HG03469 (cell line): ENCODE results near the gene TNFRSF11A.

ENCODE experiments used
- ATAC-seq: cut with Tn5 transposase; IDR thresholded peaks from one replicate; pipeline ENCODE4 v1.9.1; 2021; ENCODE audit warnings: mild to moderate bottlenecking, moderate library complexity, moderate number of reproducible peaks; ENCODE audit not compliant: unreplicated experiment

The TNFRSF11A gene

DNA sequence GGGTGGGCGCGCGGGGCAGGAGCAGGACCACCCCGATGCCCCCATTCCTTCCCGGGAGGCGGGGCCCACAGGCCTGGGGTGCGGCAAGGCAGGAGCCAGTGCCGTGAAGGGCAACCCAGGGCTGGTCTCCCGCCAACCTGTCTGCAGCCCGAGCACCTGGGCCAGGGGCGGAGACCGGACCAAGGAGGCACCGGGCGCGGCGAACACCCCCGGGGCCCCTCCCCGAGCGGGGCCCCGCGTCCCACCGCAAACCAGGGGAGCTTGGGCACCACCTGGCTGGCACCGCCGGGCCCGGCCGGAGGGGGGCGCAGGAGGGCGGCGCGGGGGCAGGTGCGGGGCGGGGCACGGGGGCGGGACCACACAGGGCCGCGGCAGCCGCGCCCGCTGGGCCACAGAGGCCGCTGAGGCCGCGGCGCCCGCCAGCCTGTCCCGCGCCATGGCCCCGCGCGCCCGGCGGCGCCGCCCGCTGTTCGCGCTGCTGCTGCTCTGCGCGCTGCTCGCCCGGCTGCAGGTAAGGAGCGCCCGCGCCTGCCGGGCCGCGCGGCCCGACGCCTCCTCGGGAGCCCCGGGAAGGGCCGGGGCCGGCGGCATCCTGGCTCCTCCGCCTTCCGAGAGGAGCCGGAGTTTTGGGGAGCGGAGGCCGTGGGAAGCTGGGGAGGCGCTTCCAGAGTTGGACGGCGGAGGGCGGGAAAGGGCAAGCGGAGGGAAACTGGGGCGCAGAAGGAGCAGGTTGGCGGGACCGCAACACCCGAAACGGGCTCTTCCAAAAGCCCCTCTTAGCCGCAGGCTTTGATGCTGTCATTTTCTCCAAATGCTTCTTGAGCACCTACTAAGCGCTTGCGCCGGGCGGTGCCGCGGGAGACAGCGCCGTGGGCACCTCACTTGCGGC is at the start of gene TNFRSF11A:
TNFRSF11A (plus strand) TSS at position 394 of the 889 bp plus-strand sequence; CDS start at position 437, 43 bp downstream.
- ATAC-seq, result peak; percentile 48

DNA sequence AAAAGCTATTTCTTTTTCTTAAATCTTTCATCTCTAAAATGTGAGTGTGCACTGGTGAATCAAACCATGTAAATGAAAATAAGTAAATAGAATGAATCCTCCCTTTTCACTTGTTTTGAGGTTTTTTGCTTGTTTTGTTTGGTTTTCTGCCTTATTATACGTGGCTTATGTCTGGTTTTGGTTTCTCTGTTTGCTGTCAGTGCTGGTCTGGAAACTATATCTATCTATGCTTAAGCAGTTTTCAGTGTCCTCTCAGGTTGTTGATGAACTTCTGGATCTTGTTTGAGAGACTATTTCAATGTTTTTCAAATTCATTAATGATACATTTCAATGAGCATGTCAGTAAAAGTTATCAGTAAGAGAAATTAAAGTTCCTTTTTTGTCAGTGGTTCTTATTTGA is 48.1 kb upstream of the TNFRSF11A start:
- ATAC-seq, result no peak

- ATAC-seq, result no peak
These were observed 45.5 kb upstream of the TNFRSF11A start for GRCh38 chr18:62279561-62279960.

DNA sequence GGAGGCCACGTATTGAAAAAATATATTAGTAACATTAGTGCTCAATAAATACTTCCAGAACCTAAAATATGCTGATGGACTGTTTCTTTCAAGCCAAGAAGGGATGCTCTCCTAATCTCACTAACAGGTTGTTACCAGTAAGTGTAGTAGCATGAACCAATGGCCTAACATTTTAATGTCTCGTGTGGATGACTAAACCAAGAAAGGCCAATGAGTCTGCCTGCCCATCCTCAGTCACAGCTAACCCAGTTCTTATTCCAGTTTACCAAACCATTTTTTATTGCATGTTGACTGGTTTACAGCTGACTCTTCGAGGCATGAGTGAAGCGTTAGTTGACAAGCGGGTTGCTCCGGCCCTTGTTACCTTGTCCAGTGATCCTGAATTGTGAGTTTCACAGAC is 45.1 kb upstream of the TNFRSF11A start:
- no peak for ATAC-seq

GRCh38 chr18:62280786-62281185 is 44.3 kb upstream of the TNFRSF11A start:
- ATAC-seq, result no peak

- ATAC-seq, result no peak
These were observed 43.4 kb upstream of the TNFRSF11A start for GRCh38 chr18:62281684-62282083.

DNA sequence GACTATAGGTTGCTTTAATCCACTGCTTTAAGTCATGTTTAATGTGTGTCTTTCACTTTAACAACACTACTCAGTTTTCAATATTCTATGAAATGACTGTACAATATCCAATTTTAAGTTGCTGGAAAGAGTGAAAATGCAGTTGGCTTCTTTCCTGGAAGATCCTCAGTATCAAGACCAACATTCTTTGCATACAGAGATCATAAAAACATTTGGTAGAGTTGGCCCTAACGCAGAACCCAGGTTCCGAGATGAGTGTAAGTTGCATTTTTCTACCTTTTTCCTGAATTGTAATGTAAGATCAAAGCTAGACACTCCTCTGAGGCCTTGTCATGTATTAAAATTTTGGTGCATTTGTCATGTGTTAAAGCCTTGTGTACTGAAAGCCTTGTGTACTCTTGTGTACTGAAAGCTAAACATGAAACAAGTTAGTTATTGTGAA is 42.9 kb upstream of the TNFRSF11A start:
- ATAC-seq, result no peak

DNA sequence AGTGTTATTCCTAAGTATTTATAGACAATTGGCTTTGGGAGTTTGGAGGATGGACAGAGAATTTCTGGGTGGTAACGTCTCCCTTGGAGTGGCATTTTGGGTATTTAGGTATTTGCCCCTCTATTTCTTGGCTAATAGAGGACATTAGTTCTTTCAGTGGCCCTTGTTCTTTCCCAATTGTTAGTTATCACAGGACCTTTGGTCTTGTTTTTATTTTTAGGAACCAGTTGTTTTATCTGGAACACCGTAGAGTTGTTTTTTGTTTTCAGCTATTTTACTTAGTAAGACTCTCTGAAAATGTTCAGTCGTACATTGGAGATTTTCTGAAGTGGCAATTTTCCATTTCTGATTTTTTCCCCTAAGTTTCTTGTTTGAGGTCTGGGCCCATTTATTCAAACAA is 40.5 kb upstream of the TNFRSF11A start:
- no peak for ATAC-seq

GRCh38 chr18:62285281-62285680 is 39.8 kb upstream of the TNFRSF11A start:
- no peak for ATAC-seq

DNA sequence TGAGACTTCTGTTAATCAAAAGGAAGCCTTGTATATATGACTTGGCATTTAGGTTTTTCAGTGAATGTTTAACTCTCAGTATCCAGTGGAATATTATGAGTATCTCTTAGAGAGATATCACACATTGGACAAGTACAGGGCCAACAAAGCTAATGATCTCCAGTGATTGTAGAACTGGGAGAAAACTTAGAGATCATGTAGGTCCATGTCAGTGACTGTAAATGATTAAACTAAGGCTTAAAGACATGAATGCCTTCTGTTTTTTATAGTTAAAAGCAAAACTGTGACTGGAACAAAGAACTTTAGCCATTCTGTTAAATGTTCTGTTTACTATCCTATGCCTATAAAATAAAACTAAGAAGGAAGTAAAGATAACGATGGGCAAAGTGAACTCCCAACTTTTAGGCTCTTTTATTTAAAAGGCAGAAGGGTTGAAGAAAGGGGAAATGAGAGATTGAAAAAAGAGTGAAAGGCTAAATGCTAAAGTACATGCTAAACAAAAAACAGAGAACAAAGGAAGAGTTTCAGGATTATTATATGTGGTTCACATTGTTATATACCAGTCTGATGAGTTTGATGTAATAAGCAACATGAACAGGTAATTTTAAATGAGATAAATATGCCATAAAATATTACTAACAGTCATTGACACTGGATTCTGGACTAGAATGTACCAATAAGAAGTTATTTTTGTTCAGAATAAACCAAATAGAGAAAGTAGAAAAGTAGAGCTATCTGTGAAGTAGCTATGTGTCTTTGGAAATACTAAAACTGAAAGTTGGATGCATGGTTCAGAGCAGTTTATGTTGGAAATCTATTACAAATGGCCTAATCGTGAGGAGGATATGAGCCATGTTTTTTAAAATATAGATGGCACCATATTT is 37.1 kb upstream of the TNFRSF11A start:
- peak; percentile 21 for ATAC-seq

DNA sequence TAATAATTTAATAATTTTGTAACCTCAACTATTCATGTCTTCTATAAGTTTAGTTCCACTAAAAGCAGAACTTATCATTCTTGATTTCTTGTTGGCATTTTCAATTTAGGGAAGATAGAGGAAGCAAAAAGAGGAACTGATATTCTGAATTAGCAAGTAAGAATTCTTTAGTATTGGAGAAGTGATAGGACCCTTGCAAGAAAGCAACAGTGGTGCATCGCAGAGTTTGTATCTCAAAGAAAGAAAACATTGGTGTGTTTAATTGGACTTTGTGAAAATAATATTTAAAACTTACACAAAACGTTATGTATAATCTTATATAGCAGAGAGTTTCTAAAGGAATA is 36.5 kb upstream of the TNFRSF11A start:
- peak; percentile 63 for ATAC-seq

- ATAC-seq, result peak; percentile 32
These were observed 36.1 kb upstream of the TNFRSF11A start for GRCh38 chr18:62289047-62289446.

GRCh38 chr18:62294073-62294472 is 31.0 kb upstream of the TNFRSF11A start:
- ATAC-seq, result no peak

DNA sequence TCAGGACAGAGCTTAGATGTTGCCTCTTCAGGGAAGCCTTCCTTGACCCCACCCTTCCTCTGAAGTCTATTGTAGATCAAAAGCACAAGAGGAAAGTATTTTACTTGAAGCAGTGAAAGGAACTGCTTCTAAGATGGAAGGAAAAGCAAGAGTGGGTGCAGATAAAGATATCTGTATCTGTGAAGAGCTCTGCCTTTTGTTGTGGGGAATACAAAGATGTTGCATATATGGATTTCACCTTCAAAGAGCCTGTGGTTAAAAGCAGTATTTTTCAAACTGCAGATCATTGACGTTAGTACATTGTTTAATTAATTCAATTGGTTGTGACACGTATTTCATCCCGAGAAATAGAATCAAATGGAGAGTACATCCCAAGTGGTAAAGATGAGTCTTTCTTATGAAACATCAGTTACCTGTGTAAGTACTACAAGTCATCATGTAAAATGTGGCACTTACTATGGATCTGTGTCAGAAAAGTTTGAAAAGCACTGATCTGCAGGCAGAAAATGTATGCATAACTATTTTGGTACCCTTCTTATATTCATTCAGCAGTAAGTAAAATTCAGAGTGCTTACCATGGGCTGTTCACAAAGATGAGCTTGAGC is 24.6 kb upstream of the TNFRSF11A start:
- no peak for ATAC-seq

DNA sequence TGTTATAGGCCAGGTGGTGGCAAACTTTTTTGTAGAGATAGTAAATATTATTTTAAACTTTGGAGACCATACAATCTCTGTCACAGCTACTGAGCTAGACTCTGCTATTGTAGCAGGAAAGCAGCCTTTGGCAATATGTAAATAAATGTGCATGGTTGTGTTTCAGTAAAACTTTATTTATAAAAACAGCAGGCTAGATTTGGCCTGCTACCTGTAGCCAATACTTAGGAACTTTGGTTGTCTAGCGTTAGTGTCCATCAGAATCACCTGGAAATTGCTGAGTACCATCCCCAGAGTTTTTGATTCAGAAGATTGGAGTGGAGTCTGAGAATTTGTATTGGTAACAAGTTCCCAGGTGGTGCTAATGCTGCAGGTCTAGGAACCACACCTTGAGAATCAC is 23.8 kb upstream of the TNFRSF11A start:
- no peak for ATAC-seq

DNA sequence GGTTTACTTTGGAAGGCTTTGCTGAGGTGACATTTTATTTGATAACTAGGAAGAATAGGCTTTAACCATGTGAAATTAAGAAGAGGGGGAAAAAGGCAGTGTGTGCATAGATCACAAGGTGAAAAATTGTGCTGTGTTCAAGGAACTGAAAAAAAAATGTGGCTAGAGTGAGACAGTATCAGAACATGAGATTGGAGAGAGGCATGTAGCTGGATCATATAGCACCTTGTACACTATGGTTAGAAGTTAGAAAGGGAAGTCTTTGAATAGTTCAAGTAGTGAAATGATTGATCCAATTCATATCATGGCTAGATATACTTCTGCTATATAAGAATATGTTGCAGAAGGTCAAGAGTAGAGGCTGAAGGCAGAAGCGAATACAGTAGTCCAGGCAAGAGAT is 12.3 kb upstream of the TNFRSF11A start:
- no peak for ATAC-seq

DNA sequence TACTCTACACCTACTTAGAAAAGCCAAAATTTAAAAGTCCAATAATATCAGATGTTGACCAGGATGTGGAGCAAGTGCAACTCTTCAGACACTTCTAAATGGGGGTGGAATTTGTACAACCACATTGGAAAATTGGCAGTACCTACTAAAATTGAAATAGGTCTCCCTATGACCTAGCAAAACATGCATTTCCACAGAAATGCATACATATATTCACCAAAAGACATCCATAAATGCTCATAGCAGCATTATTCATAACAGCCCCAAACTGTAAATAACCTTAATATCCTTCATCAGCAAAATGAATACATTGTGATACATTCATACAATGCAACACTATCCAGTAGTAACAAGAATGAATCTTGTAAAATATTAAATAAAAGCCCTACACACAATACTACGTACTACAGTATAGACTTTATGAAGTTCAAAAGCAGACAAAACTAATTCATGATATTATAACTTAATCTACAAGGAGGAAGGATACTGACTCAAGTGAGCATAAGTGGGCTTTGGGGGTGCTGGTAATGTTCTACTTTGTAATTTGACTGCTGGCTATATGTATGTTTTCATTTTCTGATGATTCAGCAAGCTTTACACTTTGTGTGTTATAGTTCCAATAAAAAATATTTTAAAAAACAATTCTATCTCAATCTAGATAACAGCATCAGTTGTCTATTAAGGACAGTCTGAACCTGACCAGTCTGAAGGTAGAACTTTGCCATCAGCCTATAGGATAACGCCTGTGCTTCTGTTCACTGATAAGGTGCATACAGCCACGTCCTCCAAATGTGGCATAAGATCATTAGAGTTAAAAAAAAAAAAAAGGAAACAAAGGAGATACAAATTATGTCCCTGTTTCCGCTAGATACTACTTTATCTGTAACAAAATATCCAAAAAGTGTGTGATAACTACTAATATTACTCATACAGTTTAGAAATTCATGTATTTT is 6.6 kb upstream of the TNFRSF11A start:
- no peak for ATAC-seq

DNA sequence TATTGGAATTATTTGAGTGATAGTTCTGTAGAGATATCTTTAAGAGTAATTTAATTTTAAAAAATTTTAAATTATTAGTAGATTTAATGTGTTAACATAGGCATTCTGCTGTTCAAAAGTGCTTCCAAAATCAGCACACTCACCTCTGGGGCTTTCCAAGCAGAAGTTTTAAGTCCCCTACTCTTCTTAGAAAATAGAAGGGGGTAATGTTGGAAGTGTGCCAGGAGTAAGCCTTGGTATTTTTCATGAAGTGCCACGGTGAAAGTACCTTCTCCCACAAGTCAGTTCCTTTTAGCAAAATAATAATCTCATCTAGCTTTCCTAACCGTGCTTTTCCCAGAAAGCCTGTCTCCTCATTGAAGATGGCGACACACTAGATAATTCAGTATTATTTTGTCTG is 3.9 kb upstream of the TNFRSF11A start:
- no peak for ATAC-seq

DNA sequence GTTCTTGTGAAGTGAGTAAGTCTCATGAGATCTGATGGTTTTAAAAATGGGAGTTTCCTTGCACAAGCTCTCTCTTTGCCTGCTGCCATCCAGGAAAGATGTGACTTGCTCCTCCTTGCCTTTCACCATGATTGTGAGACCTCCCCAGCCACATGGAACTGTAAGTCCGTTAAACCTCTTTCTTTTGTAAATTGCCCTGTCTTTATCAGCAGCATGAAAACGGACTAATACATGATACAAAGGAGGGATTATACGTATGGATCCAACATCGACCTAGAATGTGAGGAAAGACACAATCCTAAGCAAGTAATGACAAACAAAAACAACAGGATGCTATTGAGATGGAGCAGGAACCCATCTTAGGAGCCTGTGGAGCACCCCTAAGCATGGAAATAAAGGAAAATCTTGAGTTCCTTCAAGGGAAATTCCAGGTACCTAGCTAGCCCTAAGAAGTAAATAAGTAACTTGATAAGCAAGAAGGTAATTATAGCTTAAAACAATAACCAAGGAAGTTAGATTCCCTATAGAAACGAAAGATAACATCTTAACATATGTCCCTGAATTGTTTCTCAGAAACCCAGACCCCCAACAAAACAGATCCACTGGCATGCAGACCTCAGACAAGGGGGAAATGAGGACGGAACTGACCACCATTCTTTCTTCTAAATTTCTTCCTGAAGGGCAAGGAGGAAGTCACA is 1.5 kb upstream of the TNFRSF11A start:
- ATAC-seq, result no peak
